ENCODE measurements around the gene QPRT. TPM values are rescaled to one million over a fixed set of nuclear protein-coding genes. Genes with fewer than 3 reads are reported as not detected.

Gene QPRT
- polyA plus RNA-seq, 3 donors, result 2.1 to 4.7 (median 3.9) TPM

DNA sequence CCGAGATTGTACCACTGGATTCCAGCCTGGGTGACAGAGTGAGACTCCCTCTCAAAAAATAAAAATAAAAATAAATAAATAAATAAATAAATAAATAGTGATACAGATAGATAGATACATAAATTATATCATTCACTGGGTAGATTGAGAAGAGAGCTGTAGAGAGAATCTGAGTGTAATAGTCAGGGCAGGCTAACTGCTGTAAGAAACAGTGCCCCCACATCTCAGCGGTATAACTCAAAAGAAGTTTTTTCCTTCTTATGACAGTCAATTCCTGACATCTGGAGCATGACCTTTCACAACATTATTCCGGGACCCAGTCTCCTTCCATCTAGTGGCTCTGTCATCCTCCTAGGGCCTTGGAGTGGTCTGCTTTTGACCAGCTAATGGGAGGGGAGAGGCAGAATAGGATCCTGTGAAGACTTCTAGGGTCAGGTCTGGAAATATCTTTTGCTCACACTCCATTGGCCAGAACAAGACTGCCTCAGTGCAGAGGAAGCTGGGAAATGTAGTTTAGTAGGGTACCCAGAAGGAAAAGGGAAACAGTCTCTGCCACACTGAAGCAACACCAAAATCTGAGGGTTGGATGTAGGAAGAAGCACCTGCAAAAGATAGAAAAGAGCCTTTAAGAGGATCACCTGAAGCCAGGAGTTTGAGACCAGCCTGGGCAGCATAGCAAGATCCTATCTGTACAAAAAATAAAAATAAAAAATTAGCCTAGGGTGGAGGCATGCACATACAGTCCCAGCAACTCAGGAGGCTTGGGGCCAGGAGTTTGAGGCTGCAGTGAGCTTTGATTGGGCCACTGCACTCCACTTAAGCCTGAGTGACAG is 3.0 kb upstream of the QPRT start:
- Histone ChIP-seq H2AFZ (ENCODE audit: insufficient read depth, low read depth, low read length, poor library complexity, severe bottlenecking) (no peak overlapping the region), H4K20me1 (ENCODE audit: insufficient read depth, low read length) (peaks cover 39% of the 10 kb centered on the region), H3K36me3 (replicated peaks in 1 of 2; ENCODE audit: control insufficient read depth in 1 of 2, insufficient read depth in 2 of 2, low read length in 2 of 2) (peaks cover 2 to 4% of the 10 kb centered on the region in 2 donors), H3K4me2 (replicated peaks; ENCODE audit: extremely low read depth, low read length, poor library complexity, severe bottlenecking) (no peak overlapping the region), H3K4me3 (replicated peaks in 1 of 3; ENCODE audit: low read depth in 2 of 3, low read length in 3 of 3) (no peak overlapping the region), H3K79me2 (ENCODE audit: insufficient read depth, low read length) (peaks cover 13% of the 10 kb centered on the region), H3K27ac (ENCODE audit: low read depth in 1 of 2, low read length in 2 of 2) (no peak overlapping the region), H3K9me3 (replicated peaks in 1 of 2; ENCODE audit: control insufficient read depth in 1 of 2, insufficient read depth in 1 of 2, low read length in 2 of 2) (no peaks in the 10 kb centered on the region), H3K9ac (ENCODE audit: insufficient read depth, low read length, poor library complexity, severe bottlenecking) (no peak overlapping the region), H3K27me3 (ENCODE audit: control insufficient read depth in 2 of 2, insufficient read depth in 2 of 2, low read length in 2 of 2) (no peaks in the 10 kb centered on the region), H3K4me1 (ENCODE audit: control insufficient read depth in 1 of 2, insufficient read depth in 2 of 2, low read length in 2 of 2) (peaks cover 49 to 56% of the 10 kb centered on the region in 2 donors)
- intact Hi-C loops (cut with micrococcal nuclease), result no loop called here
- Mint-ChIP-seq H3K4me3 (no peak overlapping the region), H3K9me3 (no peaks in the 10 kb centered on the region), H3K36me3 (peaks cover 4 to 15% of the 10 kb centered on the region in 2 donors), H3K27ac (peak overlapping the region; percentile 42 to 85 (median 54)), H3K27me3 (ENCODE audit: low read depth in 3 of 3) (peaks cover 2% of the 10 kb centered on the region in 3 donors), H3K4me1 (peaks cover 53% of the 10 kb centered on the region)
- TF ChIP-seq, protein P1, sequence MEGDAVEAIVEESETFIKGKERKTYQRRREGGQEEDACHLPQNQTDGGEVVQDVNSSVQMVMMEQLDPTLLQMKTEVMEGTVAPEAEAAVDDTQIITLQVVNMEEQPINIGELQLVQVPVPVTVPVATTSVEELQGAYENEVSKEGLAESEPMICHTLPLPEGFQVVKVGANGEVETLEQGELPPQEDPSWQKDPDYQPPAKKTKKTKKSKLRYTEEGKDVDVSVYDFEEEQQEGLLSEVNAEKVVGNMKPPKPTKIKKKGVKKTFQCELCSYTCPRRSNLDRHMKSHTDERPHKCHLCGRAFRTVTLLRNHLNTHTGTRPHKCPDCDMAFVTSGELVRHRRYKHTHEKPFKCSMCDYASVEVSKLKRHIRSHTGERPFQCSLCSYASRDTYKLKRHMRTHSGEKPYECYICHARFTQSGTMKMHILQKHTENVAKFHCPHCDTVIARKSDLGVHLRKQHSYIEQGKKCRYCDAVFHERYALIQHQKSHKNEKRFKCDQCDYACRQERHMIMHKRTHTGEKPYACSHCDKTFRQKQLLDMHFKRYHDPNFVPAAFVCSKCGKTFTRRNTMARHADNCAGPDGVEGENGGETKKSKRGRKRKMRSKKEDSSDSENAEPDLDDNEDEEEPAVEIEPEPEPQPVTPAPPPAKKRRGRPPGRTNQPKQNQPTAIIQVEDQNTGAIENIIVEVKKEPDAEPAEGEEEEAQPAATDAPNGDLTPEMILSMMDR (IDR thresholded peaks at IDR 0.05), result no peak
- WGBS (ENCODE audit: insufficient coverage), result no CpG with 5 or more reads among the region's 3 CpGs
- DNase-seq, result peak; percentile 51 to 72 (median 65)

DNA sequence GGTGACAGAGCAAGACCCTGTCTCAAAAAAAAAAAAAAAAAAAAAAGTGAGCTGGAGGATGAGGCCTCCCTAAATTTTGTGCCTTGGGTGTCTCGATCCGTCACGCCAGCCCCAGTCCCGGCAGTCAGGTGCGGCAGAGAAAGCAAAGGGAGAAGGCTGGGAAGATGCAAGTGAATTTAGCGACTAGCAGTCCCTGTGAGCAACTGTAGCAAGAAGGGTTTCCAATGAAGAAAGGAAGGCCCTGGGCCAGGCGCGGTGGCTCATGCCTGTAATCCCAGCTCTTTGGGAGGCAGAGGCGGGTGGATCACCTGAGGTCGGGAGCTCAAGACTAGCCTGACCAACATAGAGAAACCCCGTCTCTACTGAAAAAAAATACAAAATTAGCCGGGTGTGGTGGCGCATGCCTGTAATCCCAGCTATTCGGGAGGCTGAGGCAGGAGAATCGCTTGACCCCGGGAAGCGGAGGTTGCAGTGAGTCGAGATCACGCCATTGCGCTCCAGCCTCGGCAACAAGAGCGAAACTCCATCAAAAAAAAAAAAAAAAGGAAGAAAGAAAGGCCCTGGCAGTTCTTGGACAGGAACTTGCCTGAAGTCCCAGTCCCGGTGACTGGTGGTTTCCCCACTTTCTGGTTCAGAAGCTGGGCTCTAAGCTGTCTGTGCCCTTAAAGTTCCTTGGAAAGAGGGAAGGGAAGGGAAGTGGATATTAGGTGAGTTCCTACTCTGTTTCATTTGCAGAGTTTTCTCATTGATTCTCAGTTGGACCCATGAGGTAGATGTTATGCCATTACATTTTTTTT is 1.8 kb upstream of the QPRT start:
- Histone ChIP-seq H2AFZ (ENCODE audit: insufficient read depth, low read depth, low read length, poor library complexity, severe bottlenecking) (no peak overlapping the region), H3K9me3 (replicated peaks in 1 of 2; ENCODE audit: control insufficient read depth in 1 of 2, insufficient read depth in 1 of 2, low read length in 2 of 2) (no peaks in the 10 kb centered on the region), H3K79me2 (ENCODE audit: insufficient read depth, low read length) (peaks cover 5% of the 10 kb centered on the region), H3K4me1 (ENCODE audit: control insufficient read depth in 1 of 2, insufficient read depth in 2 of 2, low read length in 2 of 2) (peaks cover 49 to 56% of the 10 kb centered on the region in 2 donors), H3K36me3 (replicated peaks in 1 of 2; ENCODE audit: control insufficient read depth in 1 of 2, insufficient read depth in 2 of 2, low read length in 2 of 2) (peaks cover 0 to 2% of the 10 kb centered on the region in 2 donors), H3K27me3 (ENCODE audit: control insufficient read depth in 2 of 2, insufficient read depth in 2 of 2, low read length in 2 of 2) (no peaks in the 10 kb centered on the region), H4K20me1 (ENCODE audit: insufficient read depth, low read length) (peaks cover 28% of the 10 kb centered on the region), H3K9ac (ENCODE audit: insufficient read depth, low read length, poor library complexity, severe bottlenecking) (no peak overlapping the region), H3K4me2 (replicated peaks; ENCODE audit: extremely low read depth, low read length, poor library complexity, severe bottlenecking) (peak overlapping the region; percentile 32), H3K4me3 (replicated peaks in 1 of 3; ENCODE audit: low read depth in 2 of 3, low read length in 3 of 3) (peak overlapping the region in 1 of 3 experiments; percentile 45), H3K27ac (ENCODE audit: low read depth in 1 of 2, low read length in 2 of 2) (peak overlapping the region in 1 of 2 donors; percentile 23)
- Mint-ChIP-seq H3K4me1 (peaks cover 50% of the 10 kb centered on the region), H3K27me3 (ENCODE audit: low read depth in 3 of 3) (peaks cover under 1 to 2% (median 2%) of the 10 kb centered on the region in 3 donors), H3K4me3 (peak overlapping the region; percentile 62 to 75), H3K27ac (peak overlapping the region in 6 of 7 donors; percentile 42 to 75 (median 58)), H3K9me3 (no peaks in the 10 kb centered on the region), H3K36me3 (peaks cover 0 to 4% of the 10 kb centered on the region in 2 donors)
- 54% methylated on average over 18 of the region's 23 CpGs for WGBS (ENCODE audit: insufficient coverage)
- TF ChIP-seq, protein P1 (IDR thresholded peaks at IDR 0.05), result no peak
- intact Hi-C loops (cut with micrococcal nuclease), result no loop called here
- peak; percentile 38 to 80 (median 77) for DNase-seq

All from CD14-positive monocyte (primary cell).